Trophoblast cell (in vitro differentiated cells and primary cell): ENCODE results near the gene SEPTIN3.

Source experiments
- DNase-seq, 2 donors: peaks; one replicate each; pipeline ENCODE4 v3.0.0-alpha.2; 2016
- H2AFZ ChIP-seq: 2 replicates; pipeline ENCODE4 v1.6.1; 2013; ENCODE audit warnings: low read length, moderate library complexity, mild to moderate bottlenecking; ENCODE audit not compliant: insufficient read depth, poor library complexity
- H2AK5ac ChIP-seq: 2 replicates; pipeline ENCODE4 v1.6.1; 2013; ENCODE audit warnings: mild to moderate bottlenecking, low read length
- H2BK120ac ChIP-seq: 2 replicates; pipeline ENCODE4 v1.6.1; 2013; ENCODE audit warnings: low read length, mild to moderate bottlenecking, moderate library complexity; ENCODE audit not compliant: insufficient read depth, poor library complexity
- H2BK12ac ChIP-seq: 2 replicates; pipeline ENCODE4 v1.6.1; 2013; ENCODE audit warnings: mild to moderate bottlenecking, low read length, moderate library complexity
- H2BK5ac ChIP-seq: 2 replicates; pipeline ENCODE4 v1.6.1; 2013; ENCODE audit warnings: low read length, low read depth, moderate library complexity, mild to moderate bottlenecking; ENCODE audit not compliant: poor library complexity
- H3K14ac ChIP-seq: 2 replicates; pipeline ENCODE4 v1.6.1; 2013; ENCODE audit warnings: mild to moderate bottlenecking, low read length
- H3K18ac ChIP-seq: 2 replicates; pipeline ENCODE4 v1.6.1; 2013; ENCODE audit warnings: mild to moderate bottlenecking, low read length
- H3K23ac ChIP-seq: 2 replicates; pipeline ENCODE4 v1.6.1; 2013; ENCODE audit warnings: low read length
- H3K27ac ChIP-seq: 2 replicates; pipeline ENCODE4 v1.5.1; 2013; ENCODE audit warnings: low read depth, mild to moderate bottlenecking, inconsistent platforms, low read length, moderate library complexity
- H3K27me3 ChIP-seq: 2 replicates; pipeline ENCODE4 v1.6.1; 2013; ENCODE audit warnings: inconsistent platforms, mild to moderate bottlenecking, low read length, moderate library complexity; ENCODE audit not compliant: insufficient read depth
- H3K36me3 ChIP-seq, 2 experiments: 1 replicate in 1 of 2; 2 replicates in 1 of 2; pipeline ENCODE4 v1.6.1; 2013; ENCODE audit warnings: low read length in 2 of 2, mild to moderate bottlenecking in 2 of 2, moderate library complexity in 1 of 2; ENCODE audit not compliant: insufficient read depth in 2 of 2, control insufficient read depth in 1 of 2
- H3K4ac ChIP-seq: 2 replicates; pipeline ENCODE4 v1.6.1; 2013; ENCODE audit warnings: low read depth, mild to moderate bottlenecking, low read length, moderate library complexity
- H3K4me1 ChIP-seq, 2 experiments: 1 replicate in 1 of 2; 2 replicates in 1 of 2; pipeline ENCODE4 v1.6.1; 2013; ENCODE audit warnings: low read length in 2 of 2, mild to moderate bottlenecking in 2 of 2, moderate library complexity in 1 of 2; ENCODE audit not compliant: insufficient read depth in 2 of 2, control insufficient read depth in 1 of 2
- H3K4me2 ChIP-seq: 2 replicates; pipeline ENCODE4 v1.6.1; 2013; ENCODE audit warnings: inconsistent platforms, mild to moderate bottlenecking, low read length, moderate library complexity
- H3K4me3 ChIP-seq: 2 replicates; pipeline ENCODE4 v1.5.1; 2013; ENCODE audit warnings: mild to moderate bottlenecking, low read depth, low read length, inconsistent platforms
- H3K79me1 ChIP-seq: one replicate; pipeline ENCODE4 v1.6.1; 2013; ENCODE audit warnings: low read length
- H3K79me2 ChIP-seq: 2 replicates; pipeline ENCODE4 v1.6.1; 2013; ENCODE audit warnings: low read length, mild to moderate bottlenecking; ENCODE audit not compliant: control insufficient read depth, insufficient read depth, poor library complexity
- H3K9ac ChIP-seq: 2 replicates; pipeline ENCODE4 v1.6.1; 2013; ENCODE audit warnings: mild to moderate bottlenecking, low read length
- H3K9me3 ChIP-seq: 2 replicates; pipeline ENCODE4 v1.6.1; 2013; ENCODE audit warnings: low read depth, mild to moderate bottlenecking, control low read depth, inconsistent platforms, low read length; ENCODE audit not compliant: insufficient read depth
- H4K12ac ChIP-seq: 2 replicates; pipeline ENCODE4 v1.6.1; 2013; ENCODE audit warnings: low read depth, mild to moderate bottlenecking, low read length, moderate library complexity
- H4K8ac ChIP-seq: 2 replicates; pipeline ENCODE4 v1.6.1; 2013; ENCODE audit warnings: low read depth, mild to moderate bottlenecking, low read length, moderate library complexity
- H4K91ac ChIP-seq: one replicate; pipeline ENCODE4 v1.6.1; 2013; ENCODE audit warnings: low read depth, mild to moderate bottlenecking, low read length, moderate library complexity
- WGBS: extraction: QIAGEN DNeasy Blood & Tissue Kit; methylation state at CpG from one replicate; pipeline ENCODE4 v1.1.7; 2013; ENCODE audit warnings: missing lambda C conversion rate; ENCODE audit not compliant: insufficient read length, insufficient coverage; ENCODE audit errors: extremely low coverage; 5-methylcytosine and 5-hydroxymethylcytosine counted together

SEPTIN3 gene

GRCh38 chr22:41928593-41929417 is 40.4 kb upstream of the SEPTIN3 start:
- H3K36me3 ChIP-seq, result no peaks in the 10 kb centered on the region
- no peak overlapping the region for H3K4me3 ChIP-seq
- no peak overlapping the region for H3K9ac ChIP-seq
- H3K79me1 ChIP-seq, result peaks cover 3% of the 10 kb centered on the region
- no peak overlapping the region for H3K4me2 ChIP-seq
- H4K8ac ChIP-seq, result no peak overlapping the region
- no peak overlapping the region for H4K12ac ChIP-seq
- no peak overlapping the region for H2BK120ac ChIP-seq
- peaks cover 3 to 6% of the 10 kb centered on the region in 2 experiments for H3K4me1 ChIP-seq
- no peak overlapping the region for H2AFZ ChIP-seq
- peaks cover 2% of the 10 kb centered on the region for H3K79me2 ChIP-seq
- no peak for DNase-seq
- peaks cover 2% of the 10 kb centered on the region for H3K9me3 ChIP-seq
- H3K18ac ChIP-seq, result no peak overlapping the region
- H3K27me3 ChIP-seq, result peaks cover 13% of the 10 kb centered on the region
- H3K27ac ChIP-seq, result no peak overlapping the region
- H2BK12ac ChIP-seq, result no peak overlapping the region
- H3K4ac ChIP-seq, result no peak overlapping the region
- H3K23ac ChIP-seq, result no peak overlapping the region
- no peak overlapping the region for H2BK5ac ChIP-seq
- H2AK5ac ChIP-seq, result no peak overlapping the region
- H3K14ac ChIP-seq, result no peak overlapping the region
- no CpG with 5 or more reads among the region's 14 CpGs for WGBS
- no peak overlapping the region for H4K91ac ChIP-seq

- H2AFZ ChIP-seq, result no peak overlapping the region
- H4K8ac ChIP-seq, result no peak overlapping the region
- no CpG with 5 or more reads among the region's 8 CpGs for WGBS
- peaks cover 3% of the 10 kb centered on the region for H3K79me1 ChIP-seq
- H3K79me2 ChIP-seq, result peaks cover 2% of the 10 kb centered on the region
- H3K36me3 ChIP-seq, result no peaks in the 10 kb centered on the region
- no peak overlapping the region for H3K14ac ChIP-seq
- H3K27ac ChIP-seq, result no peak overlapping the region
- no peak overlapping the region for H3K9ac ChIP-seq
- H2BK120ac ChIP-seq, result no peak overlapping the region
- H3K23ac ChIP-seq, result no peak overlapping the region
- no peak overlapping the region for H3K18ac ChIP-seq
- no peak overlapping the region for H3K4me3 ChIP-seq
- H4K12ac ChIP-seq, result no peak overlapping the region
- H2BK12ac ChIP-seq, result no peak overlapping the region
- H3K27me3 ChIP-seq, result peaks cover 13% of the 10 kb centered on the region
- H4K91ac ChIP-seq, result no peak overlapping the region
- H2BK5ac ChIP-seq, result no peak overlapping the region
- H3K9me3 ChIP-seq, result peaks cover 2% of the 10 kb centered on the region
- H3K4ac ChIP-seq, result no peak overlapping the region
- peaks cover 3 to 6% of the 10 kb centered on the region in 2 experiments for H3K4me1 ChIP-seq
- no peak overlapping the region for H2AK5ac ChIP-seq
- no peak for DNase-seq
- H3K4me2 ChIP-seq, result no peak overlapping the region
Measured at GRCh38 chr22:41929418-41929810, 39.8 kb upstream of the SEPTIN3 start.

GRCh38 chr22:41931701-41932269 is 37.5 kb upstream of the SEPTIN3 start:
- no peak overlapping the region for H4K8ac ChIP-seq
- no peak overlapping the region for H3K14ac ChIP-seq
- no peak overlapping the region for H4K91ac ChIP-seq
- no peaks in the 10 kb centered on the region for H3K79me2 ChIP-seq
- WGBS, result no CpG with 5 or more reads among the region's 10 CpGs
- no peak overlapping the region for H3K4me2 ChIP-seq
- DNase-seq, result no peak
- no peak overlapping the region for H3K4ac ChIP-seq
- H4K12ac ChIP-seq, result no peak overlapping the region
- no peak overlapping the region for H3K9ac ChIP-seq
- no peak overlapping the region for H2AK5ac ChIP-seq
- no peak overlapping the region for H3K27ac ChIP-seq
- H3K27me3 ChIP-seq, result no peaks in the 10 kb centered on the region
- H2BK5ac ChIP-seq, result no peak overlapping the region
- no peak overlapping the region for H3K23ac ChIP-seq
- H2BK120ac ChIP-seq, result no peak overlapping the region
- H2BK12ac ChIP-seq, result no peak overlapping the region
- no peak overlapping the region for H2AFZ ChIP-seq
- H3K79me1 ChIP-seq, result no peaks in the 10 kb centered on the region
- H3K4me3 ChIP-seq, result no peak overlapping the region
- H3K4me1 ChIP-seq, result no peaks in the 10 kb centered on the region
- H3K36me3 ChIP-seq, result peaks cover 0 to 6% of the 10 kb centered on the region in 2 experiments
- H3K18ac ChIP-seq, result no peak overlapping the region
- H3K9me3 ChIP-seq, result peaks cover 3% of the 10 kb centered on the region

- Histone ChIP-seq H3K9me3 (peaks cover 3% of the 10 kb centered on the region), H2AK5ac (no peak overlapping the region), H3K27ac (no peak overlapping the region), H3K36me3 (peaks cover 0 to 6% of the 10 kb centered on the region in 2 experiments), H3K4me2 (no peak overlapping the region), H3K79me1 (no peaks in the 10 kb centered on the region), H3K27me3 (no peaks in the 10 kb centered on the region), H3K14ac (no peak overlapping the region), H3K4me1 (no peaks in the 10 kb centered on the region), H3K79me2 (no peaks in the 10 kb centered on the region), H4K12ac (peak overlapping the region; percentile 31), H3K18ac (no peak overlapping the region), H4K8ac (no peak overlapping the region), H2AFZ (no peak overlapping the region), H3K23ac (no peak overlapping the region), H2BK5ac (no peak overlapping the region), H2BK12ac (no peak overlapping the region), H2BK120ac (no peak overlapping the region), H3K4ac (no peak overlapping the region), H3K9ac (no peak overlapping the region), H4K91ac (no peak overlapping the region), H3K4me3 (no peak overlapping the region)
- DNase-seq, result no peak
- WGBS, result no CpG with 5 or more reads among the region's 12 CpGs
Measured at GRCh38 chr22:41932353-41932752, 36.9 kb upstream of the SEPTIN3 start.
